ENCODE data around the gene THAP4. TPM values are rescaled to one million over a fixed set of nuclear protein-coding genes. Genes with fewer than 3 reads are reported as not detected.

Gene THAP4
- total RNA-seq, 2 donors from 2014 or later: 27.2 to 31.1 TPM

DNA sequence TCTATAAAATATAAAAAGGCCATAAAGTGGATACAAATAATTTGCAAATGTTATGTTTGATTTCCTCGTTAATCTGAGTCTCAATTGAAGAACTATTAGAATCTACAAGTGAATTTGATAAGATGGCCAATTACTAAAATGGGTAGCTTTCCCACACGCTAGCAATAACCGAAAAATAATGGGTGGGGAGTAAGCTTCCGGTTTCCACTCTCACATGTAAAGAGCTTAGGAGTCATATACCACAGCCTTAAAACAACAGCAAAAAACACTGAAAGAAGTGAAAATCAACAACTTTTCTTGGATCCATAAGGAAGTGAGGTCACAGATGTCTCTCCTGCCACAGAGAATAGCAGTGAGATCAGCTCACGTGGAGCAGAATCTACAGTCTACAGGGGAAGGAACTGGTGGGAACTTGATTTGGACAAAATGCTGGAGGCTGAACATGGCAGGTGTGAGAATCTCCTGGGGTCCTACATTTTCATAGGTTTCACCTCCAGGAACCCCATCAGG lies 18.6 kb downstream of the THAP4 start:
- no peaks in the 10 kb centered on the region for H3K27me3 ChIP-seq (replicated peaks; ENCODE audit: insufficient read depth)
- no peaks in the 10 kb centered on the region for H3K4me1 ChIP-seq (ENCODE audit: control insufficient read depth in 1 of 2, low read depth in 2 of 2)
- no peaks in the 10 kb centered on the region for H3K36me3 ChIP-seq
- H3K4me3 ChIP-seq: no peak overlapping the region
- H3K27ac ChIP-seq: no peak overlapping the region
- H3K9me3 ChIP-seq: no peaks in the 10 kb centered on the region
- DNase-seq (ENCODE audit: low spot score) (no peak), ATAC-seq (ENCODE audit: insufficient number of reproducible peaks, low FRiP score, low read depth) (no peak)
- TF ChIP-seq, protein P1, sequence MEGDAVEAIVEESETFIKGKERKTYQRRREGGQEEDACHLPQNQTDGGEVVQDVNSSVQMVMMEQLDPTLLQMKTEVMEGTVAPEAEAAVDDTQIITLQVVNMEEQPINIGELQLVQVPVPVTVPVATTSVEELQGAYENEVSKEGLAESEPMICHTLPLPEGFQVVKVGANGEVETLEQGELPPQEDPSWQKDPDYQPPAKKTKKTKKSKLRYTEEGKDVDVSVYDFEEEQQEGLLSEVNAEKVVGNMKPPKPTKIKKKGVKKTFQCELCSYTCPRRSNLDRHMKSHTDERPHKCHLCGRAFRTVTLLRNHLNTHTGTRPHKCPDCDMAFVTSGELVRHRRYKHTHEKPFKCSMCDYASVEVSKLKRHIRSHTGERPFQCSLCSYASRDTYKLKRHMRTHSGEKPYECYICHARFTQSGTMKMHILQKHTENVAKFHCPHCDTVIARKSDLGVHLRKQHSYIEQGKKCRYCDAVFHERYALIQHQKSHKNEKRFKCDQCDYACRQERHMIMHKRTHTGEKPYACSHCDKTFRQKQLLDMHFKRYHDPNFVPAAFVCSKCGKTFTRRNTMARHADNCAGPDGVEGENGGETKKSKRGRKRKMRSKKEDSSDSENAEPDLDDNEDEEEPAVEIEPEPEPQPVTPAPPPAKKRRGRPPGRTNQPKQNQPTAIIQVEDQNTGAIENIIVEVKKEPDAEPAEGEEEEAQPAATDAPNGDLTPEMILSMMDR (IDR thresholded peaks at IDR 0.05): no peak

DNA sequence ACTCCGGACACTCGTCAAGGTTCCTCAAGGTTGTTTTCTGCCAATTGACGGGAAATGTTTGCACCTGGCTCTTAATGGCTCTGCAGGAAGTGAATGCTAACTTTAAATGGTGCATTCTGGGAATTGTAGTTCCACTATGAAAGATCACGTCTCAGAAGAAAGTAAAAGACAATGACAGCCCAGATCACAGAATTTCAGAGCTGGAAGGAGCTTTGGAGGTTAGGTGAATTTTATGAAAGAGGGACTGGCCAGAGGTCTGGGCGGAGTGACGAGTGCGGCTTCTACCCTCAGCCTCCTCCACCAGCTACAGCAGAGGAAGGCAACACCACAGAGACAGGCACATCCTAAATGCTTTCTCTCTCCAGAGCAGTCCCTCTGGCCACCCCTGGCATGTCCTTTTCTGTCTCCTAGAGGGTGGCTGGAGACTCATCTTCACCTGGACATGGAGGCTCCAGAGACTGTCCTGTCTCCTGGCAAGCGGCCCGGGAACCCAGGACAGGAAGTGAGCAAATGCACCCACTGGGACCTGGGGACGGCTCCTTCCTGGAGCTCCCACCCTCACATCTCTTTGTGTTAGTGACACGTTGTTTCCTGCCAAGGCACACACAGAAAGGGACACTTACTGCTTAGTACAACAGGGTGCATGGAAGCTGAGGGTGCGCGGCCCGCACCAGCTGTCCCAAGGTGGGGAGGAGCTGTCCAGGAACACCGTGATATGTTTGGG lies 19.4 kb downstream of the THAP4 start:
- TF ChIP-seq, protein P1 (IDR thresholded peaks at IDR 0.05): no peak
- DNase-seq (ENCODE audit: low spot score) (no peak), ATAC-seq (ENCODE audit: insufficient number of reproducible peaks, low FRiP score, low read depth) (no peak)
- Histone ChIP-seq H3K9me3 (no peaks in the 10 kb centered on the region), H3K4me1 (ENCODE audit: control insufficient read depth in 1 of 2, low read depth in 2 of 2) (no peaks in the 10 kb centered on the region), H3K4me3 (peak overlapping the region; percentile 47), H3K27me3 (replicated peaks; ENCODE audit: insufficient read depth) (no peaks in the 10 kb centered on the region), H3K27ac (no peak overlapping the region), H3K36me3 (no peaks in the 10 kb centered on the region)

DNA sequence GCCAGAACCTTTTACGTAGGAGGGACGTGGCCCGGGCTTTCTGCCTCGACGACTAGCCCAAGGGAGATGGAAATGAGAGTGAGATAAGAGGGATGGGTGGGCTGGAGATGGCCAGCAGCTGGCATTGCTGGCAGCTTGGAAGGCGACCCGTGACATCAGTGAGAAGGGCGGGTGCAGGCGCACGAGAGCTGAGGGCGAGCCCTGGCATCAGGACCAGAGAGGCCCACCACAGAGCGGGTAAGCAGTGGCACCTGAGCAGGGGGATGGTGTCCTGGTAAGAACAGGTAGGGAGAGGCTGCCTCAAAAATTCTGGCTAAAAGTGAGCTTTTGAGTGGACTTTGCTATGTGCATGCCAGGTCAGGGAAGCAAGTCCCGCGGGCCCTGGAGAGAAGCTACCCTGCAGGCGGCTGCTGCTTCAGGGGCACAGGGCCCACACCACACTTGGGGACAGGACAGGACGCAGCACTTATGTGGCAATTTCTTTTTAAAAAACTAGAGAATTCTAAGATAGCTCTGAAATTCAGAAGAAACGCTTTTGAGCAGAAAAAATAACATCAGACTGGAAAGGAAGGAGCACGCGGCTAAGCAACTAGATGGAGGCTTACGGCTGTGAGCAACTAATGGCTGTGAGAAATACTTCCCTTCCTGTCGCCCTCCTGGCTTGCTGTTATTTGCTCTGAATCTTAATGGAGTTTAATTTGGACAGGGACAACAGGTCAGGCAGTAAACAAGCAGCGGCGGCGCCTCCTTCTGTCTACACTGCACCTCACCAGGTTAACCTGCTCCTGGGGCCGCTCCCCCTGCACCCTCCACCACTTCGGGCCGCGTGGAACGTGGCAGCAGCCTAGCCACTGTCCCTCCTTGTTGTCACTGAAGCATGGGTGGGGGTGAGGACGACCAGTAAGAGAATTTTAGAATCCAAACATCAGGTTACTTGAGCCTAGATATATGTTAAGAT lies 20.5 kb downstream of the THAP4 start:
- Histone ChIP-seq H3K4me1 (ENCODE audit: control insufficient read depth in 1 of 2, low read depth in 2 of 2) (no peaks in the 10 kb centered on the region), H3K36me3 (no peaks in the 10 kb centered on the region), H3K9me3 (no peaks in the 10 kb centered on the region), H3K4me3 (no peak overlapping the region), H3K27me3 (replicated peaks; ENCODE audit: insufficient read depth) (no peaks in the 10 kb centered on the region), H3K27ac (no peak overlapping the region)
- no peak for ATAC-seq (ENCODE audit: insufficient number of reproducible peaks, low FRiP score, low read depth)
- TF ChIP-seq, protein P1 (IDR thresholded peaks at IDR 0.05): no peak
- DNase-seq (ENCODE audit: low spot score): no peak

DNA sequence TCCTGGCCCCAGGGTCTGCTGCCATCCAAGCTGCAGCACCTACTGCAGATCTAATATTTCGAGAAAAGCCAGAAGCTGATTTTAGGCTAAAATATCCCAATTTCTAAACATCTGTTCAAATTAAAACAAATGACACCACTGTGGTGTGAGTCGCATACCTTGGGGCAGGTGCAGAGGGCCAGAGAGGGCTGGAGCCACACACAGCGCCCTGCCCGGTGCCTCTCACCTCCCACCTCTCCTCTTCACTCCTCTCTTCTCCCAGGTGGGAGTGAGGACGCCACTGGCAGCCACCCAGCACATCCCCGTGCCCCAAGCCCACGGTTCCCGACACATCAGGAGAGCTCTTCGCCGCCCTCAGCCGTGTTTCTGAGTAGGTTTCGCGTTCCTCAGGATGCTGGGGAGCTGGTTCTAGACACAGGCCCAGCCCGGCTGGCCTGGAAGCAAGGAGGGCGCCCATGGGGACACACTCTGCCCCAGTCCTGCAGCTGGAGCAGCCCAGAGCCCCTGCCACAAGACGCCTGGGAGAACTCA lies 21.4 kb downstream of the THAP4 start:
- ATAC-seq (ENCODE audit: insufficient number of reproducible peaks, low FRiP score, low read depth) (no peak), DNase-seq (ENCODE audit: low spot score) (no peak)
- Histone ChIP-seq H3K36me3 (no peaks in the 10 kb centered on the region), H3K4me3 (no peak overlapping the region), H3K27me3 (replicated peaks; ENCODE audit: insufficient read depth) (no peaks in the 10 kb centered on the region), H3K27ac (no peak overlapping the region), H3K9me3 (no peaks in the 10 kb centered on the region), H3K4me1 (ENCODE audit: control insufficient read depth in 1 of 2, low read depth in 2 of 2) (peaks cover 0 to 4% of the 10 kb centered on the region in 2 donors)
- TF ChIP-seq, protein P1 (IDR thresholded peaks at IDR 0.05): no peak

DNA sequence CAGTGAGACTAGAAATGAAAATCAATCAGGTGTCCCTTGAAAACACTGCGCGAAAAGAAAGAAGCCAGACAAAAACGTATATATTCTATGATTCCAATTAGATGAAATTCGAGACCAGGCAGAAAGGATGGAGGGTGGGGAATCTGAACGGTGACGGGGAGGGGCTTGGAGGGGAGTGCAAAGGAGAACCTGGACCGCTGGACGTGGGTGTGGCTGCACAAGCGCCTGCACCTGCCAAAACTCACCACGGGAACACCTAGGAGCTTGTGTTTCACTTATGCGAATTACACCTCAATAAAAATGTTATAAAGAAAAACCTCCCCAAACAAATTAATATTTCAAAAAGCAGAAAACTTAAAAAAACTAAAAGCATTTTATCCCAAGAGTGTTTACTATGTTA lies 21.9 kb downstream of the THAP4 start:
- ATAC-seq (ENCODE audit: insufficient number of reproducible peaks, low FRiP score, low read depth): no peak
- no peak overlapping the region for H3K27ac ChIP-seq

More for the DNA sequence above, 21.9 kb downstream of the THAP4 start:
- no peaks in the 10 kb centered on the region for H3K9me3 ChIP-seq
- no peak for DNase-seq (ENCODE audit: low spot score)
- H3K4me3 ChIP-seq: no peak overlapping the region
- H3K27me3 ChIP-seq (replicated peaks; ENCODE audit: insufficient read depth): no peaks in the 10 kb centered on the region
- TF ChIP-seq, protein P1 (IDR thresholded peaks at IDR 0.05): no peak
- no peaks in the 10 kb centered on the region for H3K36me3 ChIP-seq
- peaks cover 0 to 6% of the 10 kb centered on the region in 2 donors for H3K4me1 ChIP-seq (ENCODE audit: control insufficient read depth in 1 of 2, low read depth in 2 of 2)

Measured in thoracic aorta (tissue), 2 donors.